Activated CD4-positive, alpha-beta T cell treated with anti-CD3 and anti-CD28 coated beads, Interleukin-2, Interleukin-4, amounts not matched to agents 100 ng/mL and 50 ng/mL, durations not matched to agents 16 hours and 8 hours (primary cell): Measurements from ENCODE around the gene CRYBG3.

Experiments used
- DNase-seq: peaks from one replicate; pipeline ENCODE4 v3.0.0-alpha.2; 2020; ENCODE audit warnings: low spot score

Gene CRYBG3

DNA sequence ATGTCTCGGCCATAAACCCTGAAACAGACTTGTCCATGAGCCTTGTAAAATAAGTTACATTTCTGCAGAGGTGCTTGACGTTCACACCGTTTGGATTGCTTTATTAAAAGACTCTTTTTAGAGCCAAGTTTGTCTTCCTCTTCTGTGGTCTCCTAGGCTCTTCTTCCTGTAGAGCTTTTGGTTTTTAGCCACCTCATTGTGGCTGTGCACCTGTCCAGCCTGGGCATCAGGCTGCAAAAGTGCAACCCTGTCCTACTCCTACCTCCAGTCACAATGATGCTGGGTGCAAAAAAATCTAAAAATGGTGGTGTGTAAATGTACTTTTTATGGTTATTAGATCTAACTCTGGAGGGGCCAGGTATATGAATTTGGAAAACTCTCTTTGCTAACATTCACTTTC is 153.2 kb downstream of the CRYBG3 start:
- DNase-seq, result no peak

DNA sequence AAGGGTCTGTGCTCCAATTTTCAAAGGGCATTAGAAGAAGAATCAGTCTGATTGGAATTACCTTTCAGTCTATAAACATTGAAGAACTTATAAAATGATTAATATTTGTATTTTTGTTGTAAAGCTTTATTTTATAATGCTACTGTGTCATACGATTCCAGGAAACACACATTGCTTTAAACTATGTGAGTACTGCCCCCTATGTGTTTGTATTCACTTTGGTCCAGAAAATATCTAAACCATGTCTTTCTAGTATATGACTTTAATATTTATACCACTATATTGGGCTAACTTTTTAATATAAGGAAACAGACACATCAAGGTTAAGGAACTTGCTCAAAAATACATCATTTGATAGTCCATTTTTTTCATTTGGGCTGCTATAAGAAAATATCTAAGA is 153.7 kb downstream of the CRYBG3 start:
- no peak for DNase-seq

DNA sequence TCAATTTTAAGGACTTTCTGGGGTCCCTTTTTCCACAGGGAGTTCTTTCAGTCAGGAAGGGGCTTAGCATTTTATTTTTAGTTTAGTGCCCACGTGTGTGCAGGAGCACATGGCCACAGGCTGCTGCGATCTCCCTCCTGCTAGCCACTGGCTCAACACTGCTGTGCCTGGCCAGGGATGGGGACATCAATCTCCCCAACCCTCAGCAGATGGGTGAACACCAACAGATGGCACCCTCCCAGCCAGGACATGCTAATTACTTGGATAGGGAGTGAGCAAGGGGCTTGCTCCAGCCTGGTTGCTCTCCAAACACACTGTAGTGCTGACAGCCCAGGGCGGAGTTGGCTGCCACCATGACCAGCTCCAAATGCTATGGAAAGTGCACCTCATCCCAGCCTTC is 157.8 kb downstream of the CRYBG3 start:
- DNase-seq, result no peak

DNA sequence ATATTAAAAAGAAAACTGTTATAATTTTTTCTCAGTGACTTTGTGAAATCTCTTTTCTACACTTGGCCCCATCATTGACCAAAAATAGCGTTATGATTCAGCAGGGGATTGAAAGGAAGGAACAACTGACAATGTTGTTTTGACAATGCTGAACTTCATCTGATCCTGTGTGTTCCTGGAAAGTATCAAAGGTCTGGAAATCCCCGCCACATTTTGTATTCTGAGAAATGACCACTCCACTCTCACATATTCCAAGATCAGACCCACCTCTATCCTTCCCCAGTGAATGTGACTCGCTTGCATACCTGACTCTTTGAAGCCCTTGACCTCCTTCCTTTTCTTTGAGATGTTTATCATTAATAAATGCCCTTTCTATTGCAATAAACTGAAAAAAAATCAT is 160.1 kb downstream of the CRYBG3 start:
- DNase-seq, result peak; percentile 81

DNA sequence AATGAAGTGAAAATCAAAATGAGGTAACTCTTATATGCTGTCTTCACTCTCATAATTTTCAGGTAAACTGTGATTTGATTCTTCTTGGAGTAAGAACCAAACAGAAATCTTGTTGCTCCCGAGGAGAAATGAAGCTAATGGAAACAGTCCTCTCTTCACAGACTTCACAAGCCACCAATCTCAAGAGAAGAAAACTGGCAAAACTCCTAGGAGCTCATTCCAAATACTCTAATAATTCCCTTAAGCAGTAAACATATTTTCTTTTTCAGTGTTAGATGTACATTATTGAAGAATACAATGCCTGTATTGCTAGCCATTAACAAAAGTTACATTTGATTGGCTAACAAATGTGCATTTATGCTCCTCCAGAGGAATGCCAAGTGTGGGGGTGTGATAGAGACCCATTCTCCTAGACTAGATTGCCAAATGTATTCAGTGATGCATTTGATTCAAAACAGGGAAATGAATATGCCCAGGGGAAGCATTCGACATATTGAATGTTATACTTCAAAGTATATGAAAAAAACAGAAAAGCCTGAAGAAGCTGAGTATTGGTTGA is 162.2 kb downstream of the CRYBG3 start:
- no peak for DNase-seq

DNA sequence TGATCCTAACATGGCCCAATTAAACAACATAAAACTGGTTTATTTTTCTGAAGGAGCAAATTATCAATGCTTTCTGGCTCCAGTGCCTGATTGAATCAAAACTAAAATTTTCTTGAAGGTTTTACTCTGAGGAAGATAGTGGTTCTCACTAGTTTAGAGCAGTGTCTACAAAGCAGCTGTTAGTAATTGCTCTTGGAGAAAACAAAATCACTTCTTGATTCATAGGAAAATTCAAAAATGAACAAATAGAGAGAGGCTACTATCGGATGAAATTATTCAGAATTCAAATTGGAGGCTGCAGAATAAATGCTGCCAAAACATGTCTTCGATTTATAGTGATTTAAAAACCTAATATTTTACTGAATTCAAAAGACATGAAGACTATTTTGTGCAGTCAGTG is 165.5 kb downstream of the CRYBG3 start:
- no peak for DNase-seq

DNA sequence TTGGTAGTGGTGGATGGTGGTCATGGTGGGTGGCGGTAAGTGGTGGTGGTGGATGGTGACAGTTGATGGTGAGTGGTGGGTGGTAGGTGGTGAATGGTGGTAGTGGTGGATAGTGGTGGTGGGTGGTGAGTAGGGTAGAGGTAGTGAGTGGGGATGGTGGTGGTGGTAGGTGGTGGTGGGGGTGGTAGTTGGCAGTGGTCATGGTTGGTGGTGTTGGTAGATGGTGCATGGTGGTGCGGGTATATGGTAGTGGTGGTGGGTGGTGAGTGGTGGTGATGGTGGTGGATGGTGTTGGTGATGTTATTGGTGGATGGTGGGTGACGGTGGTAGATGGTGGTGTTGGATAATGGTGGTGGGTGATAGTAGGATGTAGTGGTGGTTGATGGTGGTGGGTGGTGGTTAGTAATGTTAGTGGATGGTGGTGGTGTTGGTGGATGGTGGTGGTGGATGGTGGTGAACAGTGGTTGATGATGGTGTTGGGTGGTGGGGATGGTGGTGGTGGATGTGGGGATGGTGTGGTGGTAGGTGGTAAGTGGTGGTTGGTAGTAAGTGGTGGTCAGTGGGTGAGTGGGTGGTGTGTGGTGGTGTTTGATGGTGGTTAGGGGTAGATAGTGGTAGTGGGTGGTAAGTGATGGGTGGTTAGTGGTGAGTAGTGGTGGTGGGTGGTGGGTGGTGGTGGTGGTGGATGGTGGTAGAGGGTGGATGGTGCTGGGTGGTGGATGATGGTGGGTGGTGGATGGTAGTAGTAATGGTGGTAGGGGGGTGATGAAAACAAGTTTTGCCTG is 167.2 kb downstream of the CRYBG3 start:
- no peak for DNase-seq

DNA sequence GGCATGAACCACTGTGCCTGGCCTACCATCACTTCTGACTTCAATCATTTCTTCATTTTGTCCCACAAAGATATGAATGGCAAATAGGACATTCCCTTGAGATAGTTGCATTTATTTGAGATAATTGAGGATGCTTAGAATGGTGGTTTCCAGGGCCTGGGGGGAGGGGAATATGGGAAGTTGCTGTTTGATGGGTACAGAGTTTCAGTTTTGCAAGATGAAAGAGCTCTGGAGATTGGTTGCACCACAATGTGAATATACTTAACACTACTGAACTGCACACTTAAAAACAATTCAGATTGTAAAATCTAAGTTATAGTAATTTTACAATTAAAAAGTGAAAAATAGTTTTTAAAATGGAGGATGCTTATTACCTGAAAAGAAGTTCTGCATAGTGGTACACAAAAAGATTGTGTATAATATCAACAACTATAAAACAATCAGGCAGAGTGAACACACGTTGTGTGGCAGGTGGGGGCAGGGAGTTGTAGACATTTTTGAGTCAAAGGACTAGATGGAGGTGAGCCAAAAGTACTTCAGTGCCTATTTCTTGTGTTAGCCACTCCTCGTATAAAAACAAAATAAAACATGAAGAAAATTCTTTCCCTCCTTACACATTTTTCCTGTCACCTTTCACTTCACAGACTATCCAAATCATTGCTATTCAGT is 168.9 kb downstream of the CRYBG3 start:
- DNase-seq, result peak; percentile 47

DNA sequence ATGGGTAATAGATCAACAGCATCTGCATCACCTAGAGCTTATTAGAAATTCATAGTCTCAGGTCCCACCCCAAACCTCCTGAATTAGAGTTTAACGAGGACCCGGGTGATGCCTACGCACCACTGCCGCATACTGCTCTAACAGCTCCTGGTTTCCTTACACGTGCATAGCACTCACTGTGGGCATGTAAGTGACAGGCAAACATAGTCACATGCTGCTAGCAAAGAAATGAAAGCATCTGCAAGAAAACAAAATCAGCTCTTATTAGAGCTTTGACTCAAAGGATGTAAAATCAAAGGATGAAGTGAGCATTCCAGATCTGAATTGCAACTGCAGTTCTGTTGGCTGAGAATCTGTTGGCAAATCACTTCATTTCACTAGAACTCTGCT is 169.5 kb downstream of the CRYBG3 start:
- DNase-seq, result peak; percentile 61

DNA sequence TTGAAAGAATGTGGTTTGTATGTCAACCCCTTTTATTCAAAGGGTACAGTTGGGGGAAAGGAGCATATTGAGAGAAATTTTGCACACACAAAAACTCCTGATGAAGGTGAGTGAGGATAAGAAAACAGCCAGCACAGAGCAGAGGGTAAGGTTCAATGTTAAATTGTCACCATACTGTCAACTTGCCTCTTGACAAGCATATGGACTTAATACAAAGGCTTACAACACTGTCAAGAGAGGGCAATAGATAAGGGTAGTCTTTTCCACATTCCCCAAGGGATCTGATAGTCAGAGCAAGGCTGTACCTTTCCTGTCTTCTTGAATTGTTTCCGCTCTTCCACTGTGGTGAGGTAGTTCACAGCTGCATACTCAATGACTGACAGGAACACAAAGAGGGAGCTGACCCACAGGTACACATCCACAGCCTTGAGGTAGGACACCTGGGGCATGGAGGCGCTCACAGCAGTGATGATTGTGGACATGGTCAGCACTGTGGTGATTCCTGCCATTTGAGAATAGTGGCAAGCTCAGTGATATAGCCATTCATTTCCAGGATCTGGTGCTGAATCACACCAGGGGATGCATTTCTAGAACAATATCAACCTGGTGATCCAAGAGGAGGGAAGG is 170.8 kb downstream of the CRYBG3 start:
- DNase-seq, result no peak

DNA sequence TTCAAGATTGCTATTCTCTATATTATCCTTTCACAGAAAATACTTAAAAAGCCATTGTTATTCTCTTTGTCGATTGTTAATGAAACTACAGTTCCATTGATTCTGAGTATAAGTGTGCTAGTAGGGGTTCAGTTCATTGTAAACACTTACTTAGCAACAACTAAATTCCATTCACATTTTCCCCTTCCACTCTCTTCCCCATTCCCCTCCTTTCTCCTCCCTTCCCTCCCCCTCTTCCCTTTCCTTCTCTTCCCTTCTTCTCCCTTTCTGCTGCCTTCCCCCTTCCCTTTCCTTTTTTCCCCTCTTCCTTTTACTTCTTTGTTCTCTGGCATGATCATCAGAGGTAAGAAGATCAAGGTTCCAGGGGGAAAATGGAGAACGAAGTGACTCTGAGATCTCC is 171.7 kb downstream of the CRYBG3 start:
- DNase-seq, result no peak

DNA sequence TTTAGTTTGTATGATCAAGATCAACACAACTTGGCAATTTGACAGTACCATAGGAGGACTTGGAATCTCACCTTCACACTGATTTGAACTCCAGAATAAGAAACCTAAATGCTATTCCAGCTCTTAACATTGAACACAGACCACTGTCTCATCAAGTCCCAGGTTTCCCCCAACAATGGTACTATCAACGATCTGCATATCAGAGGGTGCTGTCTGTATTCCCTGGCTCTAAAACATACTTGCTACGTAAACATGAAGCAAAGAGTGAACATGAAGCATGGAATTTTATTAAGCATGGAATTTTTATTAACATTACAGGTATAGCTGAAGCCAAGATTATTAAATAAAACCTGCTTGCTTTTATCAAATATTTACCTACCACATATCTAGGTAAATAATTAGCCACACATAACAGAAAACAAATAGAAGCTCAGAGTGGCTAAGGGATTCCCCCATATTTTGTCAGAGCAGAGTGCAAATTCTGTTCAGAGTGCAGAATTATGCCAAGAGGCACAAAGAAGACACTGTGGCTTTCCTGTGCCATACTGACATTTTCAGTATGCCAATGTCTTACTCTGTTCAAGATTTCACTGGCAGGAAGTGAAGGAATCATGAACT is 172.6 kb downstream of the CRYBG3 start:
- DNase-seq, result no peak
